H1 (cell line): ENCODE data around the gene SPI1. TPM values are rescaled to one million over a fixed set of nuclear protein-coding genes. Genes with fewer than 3 reads are reported as not detected.

Source experiments
- CTCF ChIA-PET: fragments of 300-600 bp; sonication (Branson Sonifier 250); formaldehyde crosslinking; loops from one replicate; lab custom pipeline; 2021; ENCODE audit not compliant: partially characterized antibody; lab: Charles Lee
- POLR2A ChIA-PET: fragments of 300-600 bp; sonication (Branson Sonifier 250); formaldehyde crosslinking; loops from one replicate; lab custom pipeline; 2021; ENCODE audit warnings: inconsistent platforms; ENCODE audit not compliant: partially characterized antibody; lab: Charles Lee
- DNase-seq, 2 experiments: peaks; one replicate each; pipeline versions ENCODE4 v3.0.0 to v3.0.0-alpha.2; 2010 to 2022; ENCODE audit warnings: low spot score in 2 of 2, low read depth in 1 of 2, mixed read lengths in 1 of 2
- FAIRE-seq: peaks from 2 replicates; lab custom pipeline; 2011; peaks lifted over from hg19 to GRCh38; lab: Jason Lieb, UNC
- H2AFZ ChIP-seq: 2 replicates; pipeline ENCODE4 v1.8.1; 2012; ENCODE audit warnings: low read length, inconsistent platforms
- H2AK5ac ChIP-seq: 2 replicates; pipeline ENCODE4 v1.6.1; 2013; ENCODE audit warnings: low read depth, low read length
- H2BK120ac ChIP-seq: replicated peaks from 2 replicates; pipeline ENCODE3; 2013; ENCODE audit warnings: low read depth, low read length, inconsistent platforms
- H2BK12ac ChIP-seq: 2 replicates; pipeline ENCODE4 v1.6.1; 2013; ENCODE audit warnings: low read depth, low read length
- H2BK15ac ChIP-seq: 2 replicates; pipeline ENCODE4 v1.6.1; 2013; ENCODE audit warnings: low read length
- H2BK20ac ChIP-seq: 2 replicates; pipeline ENCODE4 v1.6.1; 2013; ENCODE audit warnings: low read length
- H2BK5ac ChIP-seq: 2 replicates; pipeline ENCODE4 v1.6.1; 2013; ENCODE audit warnings: low read depth, low read length
- H3K14ac ChIP-seq: 2 replicates; pipeline ENCODE4 v1.6.1; 2013; ENCODE audit warnings: inconsistent platforms; ENCODE audit not compliant: insufficient read length
- H3K18ac ChIP-seq: 2 replicates; pipeline ENCODE4 v1.6.1; 2013; ENCODE audit warnings: low read length; ENCODE audit errors: extremely low read depth
- H3K23ac ChIP-seq: 2 replicates; pipeline ENCODE4 v1.6.1; 2013; ENCODE audit warnings: inconsistent platforms; ENCODE audit not compliant: insufficient read length
- H3K23me2 ChIP-seq: 2 replicates; pipeline ENCODE4 v1.6.1; 2013; ENCODE audit warnings: low read depth, low read length
- H3K27ac ChIP-seq: 2 replicates; pipeline ENCODE4 v1.6.1; 2011; ENCODE audit warnings: low read depth, low read length, inconsistent platforms
- H3K27me3 ChIP-seq, 4 experiments: replicated peaks in 1 of 4; 1 replicate in 1 of 4; 2 replicates in 3 of 4; pipeline versions ENCODE4 v1.6.1 to v1.8.1; 2011 to 2013; ENCODE audit warnings: low read length in 3 of 4, mild to moderate bottlenecking in 3 of 4, inconsistent platforms in 2 of 4, mixed read lengths in 2 of 4, moderate library complexity in 1 of 4; ENCODE audit not compliant: control insufficient read depth in 3 of 4, insufficient read depth in 3 of 4; ENCODE audit errors: extremely low read depth in 1 of 4
- H3K36me3 ChIP-seq, 4 experiments: 2 replicates each; pipeline versions ENCODE4 v1.6.1 to v1.8.1; 2011 to 2013; ENCODE audit warnings: mild to moderate bottlenecking in 4 of 4, low read length in 3 of 4, moderate library complexity in 2 of 4, control low read depth in 1 of 4, inconsistent platforms in 1 of 4; ENCODE audit not compliant: insufficient read depth in 4 of 4, control insufficient read depth in 2 of 4
- H3K4ac ChIP-seq: replicated peaks from 2 replicates; pipeline ENCODE3; 2013; ENCODE audit warnings: low read length, low read depth, mixed read lengths, inconsistent platforms; ENCODE audit not compliant: insufficient read length
- H3K4me1 ChIP-seq, 4 experiments: replicated peaks in 1 of 4; 1 replicate in 1 of 4; 2 replicates in 3 of 4; pipeline versions ENCODE4 v1.6.1 to v1.8.1; 2011 to 2013; ENCODE audit warnings: low read length in 3 of 4, inconsistent platforms in 2 of 4, mixed read lengths in 1 of 4; ENCODE audit not compliant: insufficient read depth in 4 of 4, control insufficient read depth in 3 of 4
- H3K4me2 ChIP-seq, 2 experiments: 2 replicates each; pipeline versions ENCODE4 v1.6.1 to v1.8.1; 2011 to 2013; ENCODE audit warnings: low read depth in 2 of 2, low read length in 2 of 2, control low read depth in 1 of 2, inconsistent platforms in 1 of 2, mild to moderate bottlenecking in 1 of 2; ENCODE audit not compliant: insufficient read depth in 1 of 2
- H3K4me3 ChIP-seq, 4 experiments: fragments of 200-600, 300-600 bp in 1 of 4; sonication (generic), shearing (Covaris generic), sonication (Bioruptor Twin) in 1 of 4; 2 replicates each; pipeline versions ENCODE4 v1.5.1 to v1.8.1; 2011 to 2016; ENCODE audit warnings: low read length in 4 of 4, low read depth in 3 of 4, control low read depth in 2 of 4, inconsistent platforms in 2 of 4, mild to moderate bottlenecking in 2 of 4, mixed read lengths in 1 of 4, moderate library complexity in 1 of 4; ENCODE audit not compliant: insufficient read depth in 2 of 4; ENCODE audit errors: extremely low read depth in 1 of 4
- H3K56ac ChIP-seq: replicated peaks from 2 replicates; pipeline ENCODE3; 2013; ENCODE audit warnings: low read depth, mild to moderate bottlenecking, mixed read lengths, low read length, inconsistent platforms; ENCODE audit not compliant: insufficient read length
- H3K79me1 ChIP-seq: 2 replicates; pipeline ENCODE4 v1.6.1; 2013; ENCODE audit warnings: low read depth, low read length, control low read depth
- H3K79me2 ChIP-seq, 2 experiments: 2 replicates each; pipeline versions ENCODE4 v1.6.1 to v1.8.1; 2012 to 2013; ENCODE audit warnings: low read length in 2 of 2, mild to moderate bottlenecking in 2 of 2, inconsistent platforms in 1 of 2; ENCODE audit not compliant: insufficient read depth in 2 of 2, control insufficient read depth in 1 of 2
- H3K9ac ChIP-seq, 4 experiments: replicated peaks in 1 of 4; 1 replicate in 1 of 4; 2 replicates in 3 of 4; pipeline versions ENCODE4 v1.6.1 to v1.8.1; 2011 to 2013; ENCODE audit warnings: low read depth in 3 of 4, low read length in 3 of 4, control low read depth in 2 of 4, mild to moderate bottlenecking in 2 of 4, moderate library complexity in 2 of 4, inconsistent platforms in 1 of 4; ENCODE audit errors: extremely low read depth in 1 of 4
- H3K9me3 ChIP-seq, 2 experiments: 2 replicates each; pipeline versions ENCODE4 v1.6.1 to v1.8.1; 2012 to 2013; ENCODE audit warnings: mild to moderate bottlenecking in 2 of 2, moderate library complexity in 2 of 2, control low read depth in 1 of 2, inconsistent platforms in 1 of 2, low read depth in 1 of 2, low read length in 1 of 2, mixed read lengths in 1 of 2; ENCODE audit not compliant: insufficient read depth in 2 of 2
- H4K20me1 ChIP-seq, 2 experiments: replicated peaks in 1 of 2; 2 replicates each; pipeline versions ENCODE3 to v1.8.1; 2011 to 2013; ENCODE audit warnings: inconsistent platforms in 2 of 2, low read length in 2 of 2, mild to moderate bottlenecking in 1 of 2; ENCODE audit not compliant: insufficient read depth in 2 of 2, control insufficient read depth in 1 of 2
- H4K5ac ChIP-seq: 2 replicates; pipeline ENCODE4 v1.6.1; 2013; ENCODE audit warnings: low read length, low read depth, mixed read lengths, inconsistent platforms; ENCODE audit not compliant: insufficient read length
- H4K8ac ChIP-seq: 2 replicates; pipeline ENCODE4 v1.8.0; 2013; ENCODE audit warnings: mild to moderate bottlenecking, moderate library complexity, low read length, inconsistent platforms; ENCODE audit not compliant: insufficient read depth; ENCODE audit errors: extremely low read depth
- H4K91ac ChIP-seq: replicated peaks from 2 replicates; pipeline ENCODE3; 2013; ENCODE audit warnings: low read length, mixed read lengths, inconsistent platforms; ENCODE audit not compliant: insufficient read length
- EGR1 ChIP-seq: IDR thresholded peaks from 2 replicates; pipeline ENCODE4 v1.6.1; 2011; ENCODE audit warnings: low read depth, low read length, borderline replicate concordance
- WGBS, 2 experiments: shearing (Covaris generic) in 1 of 2; methylation state at CpG; one replicate each; pipeline versions ENCODE4 v1.1.6 to v1.1.7; 2013 to 2015; ENCODE audit warnings: low lambda C conversion rate in 2 of 2, mixed read lengths in 2 of 2, inconsistent platforms in 1 of 2, low coverage in 1 of 2, missing lambda C conversion rate in 1 of 2; ENCODE audit not compliant: insufficient replicate concordance in 2 of 2, insufficient coverage in 1 of 2, insufficient read length in 1 of 2; ENCODE audit errors: extremely low coverage in 1 of 2, missing lambda C conversion rate in 1 of 2; 5-methylcytosine and 5-hydroxymethylcytosine counted together
- polyA plus RNA-seq, 7 experiments: library from polyadenylated mRNA; depleted of rRNA in 3 of 7; stranded (reverse) in 5 of 7; unstranded in 2 of 7; fragments of >200 nt in 5 of 7; fragments of 200-250 nt in 2 of 7; gene quantifications; 1 replicate in 5 of 7; 2 replicates in 1 of 7; 4 replicates in 1 of 7; pipeline versions ENCODE4 v1.2.1 to v1.2.3, GENCODE V29; 2011 to 2013; ENCODE audit warnings: missing spikeins in 2 of 7, mixed read lengths in 2 of 7
- total RNA-seq: library from RNA; stranded (reverse); fragmentation: NEBNext Ultra II Directional; extraction: Animal tissue kit (Norgen Biotek cat#: 25700); gene quantifications from 2 replicates; pipeline ENCODE4 v1.2.1, GENCODE V29; 2021

Gene SPI1
- total and polyA plus RNA-seq, 2 of the 8 experiments (the other 6 are each of a cell fraction or from before 2014, with no cell fraction given), result 0.12 TPM; not detected in 1

DNA sequence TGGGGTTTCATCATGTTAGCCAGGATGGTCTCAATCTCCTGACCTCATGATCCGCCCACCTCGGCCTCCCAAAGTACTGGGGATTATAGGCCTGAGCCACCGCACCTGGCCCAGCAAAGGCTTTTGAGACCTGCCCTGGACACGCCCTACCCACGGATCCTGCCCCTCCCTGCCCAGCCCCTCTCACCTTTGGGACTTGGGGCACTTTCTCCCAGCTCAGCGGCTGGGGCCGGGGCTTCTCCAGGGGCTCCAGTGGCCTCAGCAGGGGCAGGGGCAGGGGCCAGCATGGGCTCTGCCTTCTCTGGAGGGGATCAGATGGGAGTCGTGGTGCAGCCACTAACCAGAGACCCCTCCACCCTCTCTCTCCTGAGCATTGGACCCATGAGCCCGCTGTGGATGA, 28.0 kb downstream of the SPI1 start:
- Histone ChIP-seq H4K5ac (no peak overlapping the region), H2BK5ac (0 out of 2 replicates have a peak overlapping the region, but pooled peaks have one; percentile 44), H3K4me2 (no peak overlapping the region), H3K23ac (no peak overlapping the region), H4K91ac (no peak overlapping the region), H2BK20ac (no peak overlapping the region), H4K8ac (no peak overlapping the region), H3K27ac (no peak overlapping the region), H3K56ac (no peak overlapping the region), H3K79me2 (no peaks in the 10 kb centered on the region), H3K18ac (no peak overlapping the region), H4K20me1 (no peaks in the 10 kb centered on the region), H2BK12ac (0 out of 2 replicates have a peak overlapping the region, but pooled peaks have one; percentile 80), H3K36me3 (no peaks in the 10 kb centered on the region), H3K4me1 (peaks cover 0 to 12% (median 5%) of the 10 kb centered on the region in 4 experiments; a peak in 6 of 7 replicates), H2AK5ac (no peak overlapping the region), H3K79me1 (no peaks in the 10 kb centered on the region), H3K9ac (no peak overlapping the region), H3K14ac (no peak overlapping the region), H2BK120ac (no peak overlapping the region), H2AFZ (no peak overlapping the region), H3K27me3 (no peaks in the 10 kb centered on the region), H3K9me3 (no peaks in the 10 kb centered on the region), H3K4ac (no peak overlapping the region), H2BK15ac (no peak overlapping the region), H3K23me2 (no peaks in the 10 kb centered on the region), H3K4me3 (no peak overlapping the region)
- no peak for TF ChIP-seq EGR1
- DNase-seq (no peak), FAIRE-seq (no peak)
- ChIA-PET POLR2A (interaction anchor here (1.4 to 1.6 kb wide), 2 partner anchors 19 to 102 kb away, joined by 3 read pairs; partner anchors contain the start of gene ACP2), CTCF (interaction anchor here (0.6 to 5.9 kb wide), 19 partner anchors 10 to 172 kb away, joined by 3 to 35 read pairs (median 6); partner anchors contain the start of genes ACP2, ARFGAP2, DDB2 and NR1H3)
- WGBS, 2 experiments, result 77% methylated on average over 4 of the region's 9 CpGs; no CpG with 5 or more reads in 1 of the 2 experiments
